Measurements from ENCODE around the gene SPTSSB.

- TF ChIP-seq EZH2phosphoT487 (IDR thresholded peaks at IDR 0.05; ENCODE audit: insufficient read depth, low read depth) (no peak), EZH2 (IDR thresholded peaks at IDR 0.05; ENCODE audit: insufficient read depth, poor library complexity, severe bottlenecking) (no peak)
Observed at GRCh38 chr3:161350916-161351315, 20.4 kb downstream of the SPTSSB start.

All from GM23248 (cell line).